NCI-H2029 (cell line): ENCODE results near the gene XYLT1.
A peak's percentile ranks its signal among the peaks of the same experiment; 100 is the strongest.

ENCODE experiments used
- DNase-seq: peaks from one replicate; lab custom pipeline; 2025; lab: John Stamatoyannopoulos, UW

The XYLT1 gene

DNA sequence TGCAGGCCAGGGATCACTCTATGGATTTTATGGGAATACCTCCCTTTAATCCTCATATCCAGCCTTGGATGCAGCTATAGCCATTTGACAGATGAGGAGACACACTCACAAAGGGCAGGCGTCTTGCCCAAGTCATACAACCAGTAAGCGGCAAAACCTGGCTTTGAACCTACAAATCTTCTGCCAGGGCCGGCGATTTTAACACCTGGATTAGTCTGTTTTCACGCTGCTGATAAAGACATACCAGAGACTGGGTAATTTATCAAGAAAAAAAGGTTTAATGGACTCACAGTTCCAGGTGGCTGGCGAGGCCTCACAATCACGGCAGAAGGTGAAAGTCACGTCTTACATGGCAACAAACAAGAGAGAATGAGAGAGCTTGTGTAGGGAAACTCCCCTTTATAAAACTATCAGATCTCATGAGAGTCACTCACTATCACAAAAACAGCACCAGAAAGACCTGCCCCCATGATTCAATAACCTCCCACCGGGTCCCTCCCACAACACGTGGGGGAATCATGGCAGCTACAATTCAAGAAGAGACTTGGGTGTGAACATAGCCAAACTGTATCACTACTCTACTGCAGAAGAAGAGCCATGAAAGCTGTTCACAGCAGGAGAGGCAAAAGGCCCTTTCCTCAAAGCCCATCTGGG is 67.5 kb downstream of the XYLT1 start:
- no peak for DNase-seq

DNA sequence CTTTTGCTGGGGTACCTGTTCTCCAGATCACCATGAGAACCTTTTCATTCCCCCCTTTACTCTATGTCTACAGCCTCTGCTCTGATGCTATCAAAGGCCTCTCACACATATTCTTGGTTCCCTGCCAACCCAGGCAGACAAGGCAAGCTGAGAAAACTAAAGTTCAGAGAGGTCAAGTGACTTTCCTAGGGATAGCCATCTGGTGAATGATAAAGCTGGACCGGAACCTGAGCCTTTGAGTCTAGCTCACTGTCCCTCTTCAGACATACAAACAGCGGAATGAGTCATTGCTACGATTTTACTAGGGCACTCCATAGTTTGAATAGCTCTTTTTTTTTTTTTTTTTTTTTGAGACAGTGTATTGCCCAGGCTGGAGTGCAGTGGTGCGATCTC is 73.3 kb downstream of the XYLT1 start:
- peak; percentile 97 for DNase-seq

- peak; percentile 97 for DNase-seq
Measured at GRCh38 chr16:17396762-17397498, 73.8 kb downstream of the XYLT1 start.

DNA sequence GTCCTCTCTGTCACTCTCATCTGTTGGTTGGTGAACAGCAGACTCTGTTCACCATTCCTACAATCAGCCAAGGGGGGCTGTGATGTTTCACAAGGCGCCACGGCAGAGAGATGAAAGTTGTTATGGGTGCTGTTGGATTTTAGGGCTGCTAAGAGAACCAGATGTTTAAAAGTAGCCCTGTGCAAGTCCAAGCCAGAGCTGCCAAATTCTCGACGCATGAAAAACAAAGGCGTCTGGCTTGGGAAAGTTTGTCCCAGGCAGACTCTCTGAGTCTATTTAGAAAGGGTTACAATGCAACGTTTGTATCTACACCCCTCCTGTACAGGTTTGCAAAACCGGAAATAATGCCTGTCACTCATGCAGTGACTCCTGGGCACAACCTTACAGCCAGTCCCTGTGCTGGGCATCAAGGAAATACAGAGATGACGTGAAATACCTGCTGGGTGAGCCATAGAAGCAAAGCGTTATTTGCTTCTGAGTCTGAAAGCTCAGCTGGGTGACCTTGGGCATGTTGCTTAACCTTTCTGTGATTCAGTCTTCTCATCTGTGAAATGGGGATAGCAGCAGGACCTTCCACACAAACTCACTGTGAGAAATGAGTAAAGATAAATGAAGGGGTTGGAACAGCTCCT is 74.8 kb downstream of the XYLT1 start:
- DNase-seq = no peak

DNA sequence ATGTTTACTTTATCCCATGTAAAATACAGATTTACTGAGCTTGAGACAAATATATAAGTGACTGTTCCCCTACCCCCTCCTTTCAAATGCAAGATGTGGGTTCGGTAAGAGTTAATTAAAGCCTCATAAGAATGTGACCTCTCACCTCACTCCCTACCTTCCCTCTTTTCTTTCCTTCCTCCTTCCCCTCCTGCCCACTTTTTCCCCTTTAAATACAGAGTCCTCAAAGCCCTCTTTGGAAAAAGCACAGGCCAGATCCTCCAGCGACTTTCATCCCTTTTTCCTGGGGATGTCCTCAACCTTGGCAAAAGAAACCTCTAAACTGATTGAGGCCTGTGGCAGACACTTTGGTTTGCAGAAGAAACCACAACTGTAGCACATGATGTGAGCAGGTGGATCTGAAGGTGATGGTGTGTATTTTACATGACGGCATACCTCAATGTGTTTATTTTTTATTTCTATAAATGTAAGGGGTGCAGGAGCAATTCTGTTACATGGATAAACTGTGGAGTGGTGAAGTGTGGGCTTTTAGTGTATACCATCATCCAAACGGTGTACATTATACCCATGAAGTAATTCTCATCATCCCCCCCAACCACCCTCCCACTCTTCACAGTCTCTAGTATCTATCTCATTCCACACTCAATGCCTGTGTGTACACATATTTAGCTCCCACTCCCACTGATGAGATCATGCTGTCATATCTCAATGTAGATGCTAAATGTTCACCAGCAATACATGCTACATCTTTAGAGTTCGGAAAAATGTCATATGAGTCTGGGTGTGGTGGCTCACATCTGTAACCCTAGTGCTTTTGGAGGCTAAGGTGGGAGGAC is 77.7 kb downstream of the XYLT1 start:
- DNase-seq = no peak

GRCh38 chr16:17392127-17392856 is 78.5 kb downstream of the XYLT1 start:
- no peak for DNase-seq

GRCh38 chr16:17391715-17392114 is 79.0 kb downstream of the XYLT1 start:
- DNase-seq = no peak

DNA sequence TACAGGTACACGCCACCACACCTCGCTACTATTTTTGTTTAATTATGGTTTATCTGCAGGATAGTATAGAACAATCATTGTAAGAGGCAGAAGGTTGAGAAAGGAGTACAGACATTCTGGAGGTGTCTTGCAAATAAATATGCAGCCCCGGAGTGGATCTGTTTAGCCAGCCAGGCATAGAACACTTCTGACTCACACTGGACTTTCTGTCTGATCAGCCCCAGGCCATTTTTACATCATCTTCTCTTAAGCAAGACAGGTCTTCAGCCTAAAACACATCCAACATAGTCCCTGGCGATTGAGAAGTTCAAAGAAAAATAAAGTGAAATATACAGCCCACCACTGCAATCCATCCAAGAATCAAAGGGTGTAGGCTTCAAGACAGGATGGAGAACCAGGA is 81.4 kb downstream of the XYLT1 start:
- no peak for DNase-seq

GRCh38 chr16:17387256-17387655 is 83.5 kb downstream of the XYLT1 start:
- DNase-seq = no peak

- no peak for DNase-seq
Measured at GRCh38 chr16:17386229-17386628, 84.5 kb downstream of the XYLT1 start.

DNA sequence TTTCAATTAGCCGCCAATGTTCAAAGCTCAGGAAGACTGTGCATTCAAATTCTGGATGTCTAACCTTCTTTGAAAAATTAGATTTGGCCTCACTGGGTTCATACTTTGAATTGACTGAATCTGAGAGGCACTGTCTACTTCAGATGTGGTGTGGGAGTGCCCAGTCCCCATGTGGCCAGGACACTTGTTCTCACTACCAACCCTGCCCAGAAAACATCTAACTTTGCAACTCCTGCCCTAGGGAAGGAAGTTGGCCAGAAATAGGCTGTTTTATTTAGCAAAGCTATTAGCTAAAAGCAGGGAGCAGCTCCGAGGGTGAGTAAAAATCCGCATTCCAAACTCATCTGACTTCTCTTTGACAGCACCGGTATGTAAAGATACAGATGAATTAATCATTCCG is 86.3 kb downstream of the XYLT1 start:
- no peak for DNase-seq

- DNase-seq = no peak
Measured at GRCh38 chr16:17382949-17383863, 87.6 kb downstream of the XYLT1 start.

- DNase-seq = no peak
Measured at GRCh38 chr16:17382514-17382913, 88.2 kb downstream of the XYLT1 start.

GRCh38 chr16:17381784-17382183 is 89.0 kb downstream of the XYLT1 start:
- no peak for DNase-seq

DNA sequence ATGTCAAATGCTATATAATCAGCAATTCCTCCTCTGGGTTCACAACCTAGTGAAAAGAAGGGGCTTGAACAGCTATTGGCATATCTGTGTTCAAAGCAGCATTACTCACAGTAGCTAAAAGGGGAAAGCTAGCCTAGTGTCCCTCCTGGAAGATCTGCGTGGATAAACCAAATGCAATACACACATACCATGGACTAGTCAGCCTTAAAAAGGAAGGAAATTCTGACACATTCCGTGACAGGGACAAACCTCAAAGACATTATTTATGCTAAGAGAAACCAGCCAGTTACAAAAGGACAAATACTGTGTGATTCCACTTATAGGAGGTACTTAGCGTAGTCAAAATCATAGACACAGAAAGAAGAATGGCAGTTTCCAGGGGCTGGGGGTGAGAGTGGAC is 90.1 kb downstream of the XYLT1 start:
- no peak for DNase-seq

- no peak for DNase-seq
Measured at GRCh38 chr16:17379121-17379571, 91.6 kb downstream of the XYLT1 start.

- DNase-seq = no peak
Measured at GRCh38 chr16:17377360-17378324, 93.1 kb downstream of the XYLT1 start.

DNA sequence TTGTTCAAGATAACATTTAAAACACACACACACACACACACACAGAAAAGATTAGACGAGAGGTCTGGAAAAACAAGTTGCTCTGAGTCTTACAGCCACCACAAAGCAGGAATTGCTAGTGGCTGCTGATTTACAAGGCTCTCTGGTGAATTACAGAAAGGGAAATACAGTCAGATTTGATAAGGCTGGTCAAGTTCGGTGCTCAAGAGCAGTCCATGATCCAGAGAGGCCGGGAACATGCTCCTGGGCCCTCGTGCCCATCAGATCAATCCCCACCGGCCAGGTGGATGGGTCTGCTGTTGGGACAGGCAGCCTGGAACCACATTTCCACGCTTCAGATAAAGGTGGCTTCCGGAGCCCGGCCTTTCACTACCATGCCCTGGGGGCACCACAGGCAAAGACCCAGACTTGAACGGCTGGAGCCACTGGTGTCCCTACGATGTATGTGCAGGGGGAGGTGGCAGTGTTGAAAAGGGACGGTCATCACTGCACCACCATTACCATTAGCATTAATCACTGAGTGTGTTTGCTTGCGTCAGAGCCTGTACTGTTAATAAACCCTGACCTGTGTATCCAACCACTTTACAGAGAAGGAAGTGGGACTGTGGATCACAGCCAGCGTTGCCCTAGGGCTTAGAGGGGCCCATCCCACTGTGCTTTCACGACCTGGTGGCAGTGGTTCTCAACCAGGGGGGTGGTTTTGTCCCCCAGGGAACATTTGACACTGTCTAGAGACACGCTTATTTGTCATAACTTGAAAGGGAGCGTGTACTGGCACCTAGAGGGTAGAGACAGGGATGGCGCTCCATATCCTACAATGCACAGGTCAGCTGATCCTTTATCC is 95.1 kb downstream of the XYLT1 start:
- no peak for DNase-seq
